SK-N-MC (cell line): ENCODE data around the gene OR51E2.

Experiments used
- EZH2 ChIP-seq: fragments of 200-600 bp; sonication (generic); IDR thresholded peaks from one replicate; pipeline ENCODE4 v1.6.1; 2017; ENCODE audit warnings: antibody characterized with exemption
- FOXP2 ChIP-seq: optimal IDR thresholded peaks from 2 replicates; pipeline ENCODE3; 2011; ENCODE audit warnings: mild to moderate bottlenecking, moderate library complexity; ENCODE audit not compliant: insufficient read depth; ENCODE audit errors: extremely low read length, control extremely low read depth
- POLR2AphosphoS5 ChIP-seq: IDR thresholded peaks from 2 replicates; pipeline ENCODE4 v1.6.1; 2012; ENCODE audit warnings: mild to moderate bottlenecking, low read depth, low read length, borderline replicate concordance

- TF ChIP-seq POLR2AphosphoS5: no peak
- TF ChIP-seq FOXP2: no peak
- no peak for TF ChIP-seq EZH2
Observed at GRCh38 chr11:4699697-4700435, 2.2 kb upstream of the OR51E2 start.
